HepG2 (cell line): ENCODE results near the gene IKZF5. TPM values are rescaled to one million over a fixed set of nuclear protein-coding genes. Genes with fewer than 3 reads are reported as not detected.

Experiments
- ASH2L ChIP-seq: fragments of 300-600, 200-600 bp; sonication (generic); IDR thresholded peaks from 2 replicates; pipeline ENCODE4 v1.7.0; 2017; ENCODE audit warnings: low read depth, mild to moderate bottlenecking, moderate library complexity, mixed read lengths, low read length; ENCODE audit not compliant: insufficient read length
- EP300 ChIP-seq, 3 experiments: sonication (generic) in 1 of 3; formaldehyde crosslinking in 1 of 3; IDR thresholded peaks; 2 replicates each; pipeline versions ENCODE4 v1.5.1 to v1.6.1; 2011 to 2020; ENCODE audit warnings: low read depth in 2 of 3, low read length in 2 of 3, borderline replicate concordance in 1 of 3, improper control_type of control experiment in 1 of 3, mild to moderate bottlenecking in 1 of 3, missing genetic modification reagents in 1 of 3, moderate library complexity in 1 of 3
- GATAD1 ChIP-seq: IDR thresholded peaks from 2 replicates; pipeline ENCODE4 v1.6.1; 2016; ENCODE audit warnings: missing genetic modification reagents, missing compliant biosample characterization
- HNF4G ChIP-seq, 2 experiments: sonication (generic) in 1 of 2; formaldehyde crosslinking in 1 of 2; IDR thresholded peaks; 2 replicates each; pipeline versions ENCODE4 v1.4.0 to v1.6.1; 2011 to 2020; ENCODE audit warnings: borderline replicate concordance in 2 of 2, low read depth in 2 of 2, mild to moderate bottlenecking in 2 of 2, low read length in 1 of 2, missing genetic modification reagents in 1 of 2, moderate library complexity in 1 of 2
- HNRNPLL ChIP-seq: fragments of 200-400 bp; formaldehyde crosslinking; IDR thresholded peaks from 2 replicates; pipeline ENCODE4 v1.6.1; 2017; ENCODE audit warnings: mild to moderate bottlenecking, low read depth, low read length; ENCODE audit not compliant: poor library complexity, severe bottlenecking
- HOXA5 ChIP-seq: sonication (generic); formaldehyde crosslinking; IDR thresholded peaks from 2 replicates; pipeline ENCODE4 v1.4.0; 2020; ENCODE audit warnings: missing genetic modification reagents
- KDM5A ChIP-seq: fragments of 200-600 bp; sonication (generic); IDR thresholded peaks from 2 replicates; pipeline ENCODE4 v1.7.0; 2018; ENCODE audit warnings: antibody characterized with exemption, mild to moderate bottlenecking, low read length, borderline replicate concordance
- NCOA5 ChIP-seq: sonication (generic); formaldehyde crosslinking; IDR thresholded peaks from 2 replicates; pipeline ENCODE4 v1.4.0; 2020; ENCODE audit warnings: missing genetic modification reagents
- REXO4 ChIP-seq: sonication (generic); formaldehyde crosslinking; IDR thresholded peaks from 2 replicates; pipeline ENCODE4 v1.8.0; 2022; ENCODE audit warnings: missing genetic modification reagents, mild to moderate bottlenecking, borderline replicate concordance
- SALL1 ChIP-seq: sonication (generic); formaldehyde crosslinking; IDR thresholded peaks from 2 replicates; pipeline ENCODE4 v1.8.0; 2022; ENCODE audit warnings: mild to moderate bottlenecking, missing genetic modification reagents
- SRSF1 ChIP-seq: fragments of 200-400 bp; formaldehyde crosslinking; optimal IDR thresholded peaks from 2 replicates; pipeline ENCODE3; 2017; ENCODE audit warnings: mild to moderate bottlenecking, low read depth, low read length, moderate library complexity
- ZBTB20 ChIP-seq: sonication (generic); formaldehyde crosslinking; IDR thresholded peaks from 2 replicates; pipeline ENCODE4 v1.8.1; 2023; ENCODE audit warnings: missing genetic modification reagents, low read depth, mild to moderate bottlenecking, borderline replicate concordance
- ZNF564 ChIP-seq: sonication (generic); formaldehyde crosslinking; IDR thresholded peaks from 2 replicates; pipeline ENCODE4 v1.8.1; 2023; ENCODE audit warnings: mild to moderate bottlenecking, missing genetic modification reagents
- ZNF569 ChIP-seq: sonication (generic); formaldehyde crosslinking; IDR thresholded peaks from 2 replicates; pipeline ENCODE4 v1.5.0; 2020; ENCODE audit warnings: mild to moderate bottlenecking, missing genetic modification reagents, moderate library complexity, borderline replicate concordance
- polyA plus RNA-seq, 8 experiments: library from polyadenylated mRNA; depleted of rRNA in 3 of 8; stranded (reverse) in 7 of 8; unstranded in 1 of 8; fragments of >200 nt; fragmentation: Illumina TruSeq in 4 of 8; extraction: Trizol in 4 of 8; gene quantifications; 2 replicates each; pipeline versions ENCODE4 v1.2.1 to v1.2.3, GENCODE V29; 2011 to 2016; ENCODE audit warnings: low read depth in 4 of 8, missing spikeins in 1 of 8, mixed read lengths in 1 of 8; ENCODE audit not compliant: insufficient read depth in 1 of 8
- total RNA-seq, 5 experiments: library from RNA; depleted of rRNA; stranded (reverse); fragments of >200 nt; fragmentation: Illumina TruSeq; extraction: Trizol; gene quantifications; 2 replicates each; pipeline ENCODE4 v1.2.3, GENCODE V29; 2016; ENCODE audit warnings: low read depth in 1 of 5
- TF ChIP-seq, protein P1 (sequence below): sonication (generic); formaldehyde crosslinking; IDR thresholded peaks from one replicate; pipeline ENCODE4 v1.5.1; 2020; ENCODE audit warnings: mild to moderate bottlenecking, missing genetic modification reagents; ENCODE audit errors: not compliant biosample characterization
- TF ChIP-seq, protein P2 (sequence below), 2 experiments: sonication (generic) in 1 of 2; formaldehyde crosslinking in 1 of 2; IDR thresholded peaks; 2 replicates each; pipeline versions ENCODE4 v1.4.0 to v1.6.1; 2018 to 2020; ENCODE audit warnings: missing genetic modification reagents in 2 of 2, borderline replicate concordance in 1 of 2, low read depth in 1 of 2, mild to moderate bottlenecking in 1 of 2, missing biosample characterization in 1 of 2

Gene IKZF5
- total and polyA plus RNA-seq, 2 of the 13 experiments (the other 11 are each of a cell fraction or from before 2014, with no cell fraction given): 3.7 to 12.0 TPM

DNA sequence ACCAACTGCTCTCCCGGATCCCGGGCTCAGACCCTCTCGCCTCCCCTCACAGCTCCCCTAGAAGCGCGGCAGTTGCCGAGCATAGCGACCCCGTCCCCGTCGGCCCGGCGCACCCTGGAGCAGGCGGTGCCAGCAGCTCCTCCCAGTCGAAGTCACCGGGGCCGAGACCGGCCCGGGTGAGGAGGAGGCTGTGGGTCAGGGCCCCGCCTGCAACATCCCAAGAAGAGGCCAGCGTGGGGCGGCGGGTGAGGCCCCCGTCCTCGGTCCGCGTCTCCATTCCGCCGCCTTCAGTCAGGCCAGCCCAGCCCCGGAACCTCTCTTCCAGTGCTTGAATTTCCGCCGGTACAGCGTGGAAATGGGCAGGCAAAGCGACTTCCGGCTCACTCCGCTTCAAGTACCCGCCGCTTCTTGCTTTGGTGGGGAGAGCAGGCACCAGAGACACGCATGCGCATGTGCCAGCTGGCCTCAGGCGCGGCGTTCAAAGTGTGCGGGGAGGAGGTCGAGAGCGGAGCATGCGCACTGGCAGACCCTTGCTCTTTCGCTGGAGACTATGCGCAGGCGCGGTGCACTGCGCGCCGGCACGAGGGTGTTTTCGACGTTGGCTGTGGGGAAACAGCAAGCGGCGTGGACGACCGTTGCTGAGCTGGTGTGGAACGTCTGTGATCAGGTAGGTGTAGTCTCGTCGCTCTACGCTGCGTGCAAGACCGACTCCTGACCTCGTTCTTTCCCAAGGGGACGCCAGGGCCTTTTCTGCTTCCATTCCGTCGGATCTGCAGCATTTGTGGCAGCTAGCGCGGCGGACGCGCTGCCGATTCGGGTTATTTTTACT, 54.5 kb downstream of the IKZF5 start, which contains the start of gene C10orf88 (continued):
- TF ChIP-seq KDM5A (peak; percentile 92), SALL1 (CRISPR knock-in tag) (peak; percentile 95), SRSF1 (peak; percentile 95), NCOA5 (CRISPR knock-in tag) (no peak), ZBTB20 (CRISPR knock-in tag) (peak; percentile 93; the same call in 1 of the 2 replicates), ASH2L (peak; percentile 95), ZNF564 (CRISPR knock-in tag) (peak; percentile 88), REXO4 (CRISPR knock-in tag) (peak; percentile 48; the same call in 1 of the 2 replicates), ZNF569 (CRISPR knock-in tag) (peak; percentile 95), HOXA5 (CRISPR knock-in tag) (peak; percentile 94), GATAD1 (CRISPR knock-in tag) (peak; percentile 96), EP300 (IDR thresholded peaks at IDR 0.05; ENCODE audit: low read depth in 2 of 2, low read length in 2 of 2) (0 out of 4 replicates have a peak, but pooled peaks of 1 of the 2 experiments have one; percentile 14), EP300 (CRISPR knock-in tag; IDR thresholded peaks at IDR 0.05; ENCODE audit: borderline replicate concordance) (peak; percentile 63), HNF4G (IDR thresholded peaks at IDR 0.05; ENCODE audit: borderline replicate concordance, low read depth, low read length) (no peak), HNF4G (CRISPR knock-in tag; IDR thresholded peaks at IDR 0.05; ENCODE audit: borderline replicate concordance, low read depth) (no peak), HNRNPLL (peak; percentile 80)
- TF ChIP-seq, protein P1, sequence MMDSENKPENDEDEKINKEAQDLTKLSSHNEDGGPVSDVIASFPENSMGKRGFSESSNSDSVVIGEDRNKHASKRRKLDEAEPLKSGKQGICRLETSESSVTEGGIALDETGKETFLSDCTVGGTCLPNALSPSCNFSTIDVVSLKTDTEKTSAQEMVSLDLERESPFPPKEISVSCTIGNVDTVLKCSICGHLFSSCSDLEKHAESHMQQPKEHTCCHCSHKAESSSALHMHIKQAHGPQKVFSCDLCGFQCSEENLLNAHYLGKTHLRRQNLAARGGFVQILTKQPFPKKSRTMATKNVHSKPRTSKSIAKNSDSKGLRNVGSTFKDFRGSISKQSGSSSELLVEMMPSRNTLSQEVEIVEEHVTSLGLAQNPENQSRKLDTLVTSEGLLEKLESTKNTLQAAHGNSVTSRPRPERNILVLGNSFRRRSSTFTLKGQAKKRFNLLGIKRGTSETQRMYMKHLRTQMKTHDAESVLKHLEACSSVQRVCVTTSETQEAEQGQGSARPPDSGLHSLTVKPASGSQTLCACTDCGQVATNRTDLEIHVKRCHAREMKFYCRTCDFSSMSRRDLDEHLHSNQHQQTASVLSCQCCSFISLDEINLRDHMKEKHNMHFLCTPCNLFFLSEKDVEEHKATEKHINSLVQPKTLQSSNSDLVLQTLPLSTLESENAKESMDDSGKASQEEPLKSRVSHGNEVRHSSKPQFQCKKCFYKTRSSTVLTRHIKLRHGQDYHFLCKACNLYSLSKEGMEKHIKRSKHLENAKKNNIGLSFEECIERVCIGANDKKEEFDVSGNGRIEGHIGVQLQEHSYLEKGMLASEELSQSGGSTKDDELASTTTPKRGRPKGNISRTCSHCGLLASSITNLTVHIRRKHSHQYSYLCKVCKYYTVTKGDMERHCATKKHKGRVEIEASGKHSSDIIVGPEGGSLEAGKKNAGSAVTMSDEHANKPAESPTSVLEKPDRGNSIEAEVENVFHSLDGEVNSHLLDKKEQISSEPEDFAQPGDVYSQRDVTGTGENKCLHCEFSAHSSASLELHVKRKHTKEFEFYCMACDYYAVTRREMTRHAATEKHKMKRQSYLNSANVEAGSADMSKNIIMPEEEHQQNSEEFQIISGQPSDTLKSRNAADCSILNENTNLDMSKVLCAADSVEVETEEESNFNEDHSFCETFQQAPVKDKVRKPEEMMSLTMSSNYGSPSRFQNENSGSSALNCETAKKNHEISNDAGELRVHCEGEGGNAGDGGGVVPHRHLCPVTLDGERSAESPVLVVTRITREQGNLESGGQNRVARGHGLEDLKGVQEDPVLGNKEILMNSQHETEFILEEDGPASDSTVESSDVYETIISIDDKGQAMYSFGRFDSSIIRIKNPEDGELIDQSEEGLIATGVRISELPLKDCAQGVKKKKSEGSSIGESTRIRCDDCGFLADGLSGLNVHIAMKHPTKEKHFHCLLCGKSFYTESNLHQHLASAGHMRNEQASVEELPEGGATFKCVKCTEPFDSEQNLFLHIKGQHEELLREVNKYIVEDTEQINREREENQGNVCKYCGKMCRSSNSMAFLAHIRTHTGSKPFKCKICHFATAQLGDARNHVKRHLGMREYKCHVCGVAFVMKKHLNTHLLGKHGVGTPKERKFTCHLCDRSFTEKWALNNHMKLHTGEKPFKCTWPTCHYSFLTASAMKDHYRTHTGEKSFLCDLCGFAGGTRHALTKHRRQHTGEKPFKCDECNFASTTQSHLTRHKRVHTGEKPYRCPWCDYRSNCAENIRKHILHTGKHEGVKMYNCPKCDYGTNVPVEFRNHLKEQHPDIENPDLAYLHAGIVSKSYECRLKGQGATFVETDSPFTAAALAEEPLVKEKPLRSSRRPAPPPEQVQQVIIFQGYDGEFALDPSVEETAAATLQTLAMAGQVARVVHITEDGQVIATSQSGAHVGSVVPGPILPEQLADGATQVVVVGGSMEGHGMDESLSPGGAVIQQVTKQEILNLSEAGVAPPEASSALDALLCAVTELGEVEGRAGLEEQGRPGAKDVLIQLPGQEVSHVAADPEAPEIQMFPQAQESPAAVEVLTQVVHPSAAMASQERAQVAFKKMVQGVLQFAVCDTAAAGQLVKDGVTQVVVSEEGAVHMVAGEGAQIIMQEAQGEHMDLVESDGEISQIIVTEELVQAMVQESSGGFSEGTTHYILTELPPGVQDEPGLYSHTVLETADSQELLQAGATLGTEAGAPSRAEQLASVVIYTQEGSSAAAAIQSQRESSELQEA (CRISPR knock-in tag): peak; percentile 95
- TF ChIP-seq, protein P2, sequence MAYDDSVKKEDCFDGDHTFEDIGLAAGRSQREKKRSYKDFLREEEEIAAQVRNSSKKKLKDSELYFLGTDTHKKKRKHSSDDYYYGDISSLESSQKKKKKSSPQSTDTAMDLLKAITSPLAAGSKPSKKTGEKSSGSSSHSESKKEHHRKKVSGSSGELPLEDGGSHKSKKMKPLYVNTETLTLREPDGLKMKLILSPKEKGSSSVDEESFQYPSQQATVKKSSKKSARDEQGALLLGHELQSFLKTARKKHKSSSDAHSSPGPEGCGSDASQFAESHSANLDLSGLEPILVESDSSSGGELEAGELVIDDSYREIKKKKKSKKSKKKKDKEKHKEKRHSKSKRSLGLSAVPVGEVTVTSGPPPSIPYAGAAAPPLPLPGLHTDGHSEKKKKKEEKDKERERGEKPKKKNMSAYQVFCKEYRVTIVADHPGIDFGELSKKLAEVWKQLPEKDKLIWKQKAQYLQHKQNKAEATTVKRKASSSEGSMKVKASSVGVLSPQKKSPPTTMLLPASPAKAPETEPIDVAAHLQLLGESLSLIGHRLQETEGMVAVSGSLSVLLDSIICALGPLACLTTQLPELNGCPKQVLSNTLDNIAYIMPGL (CRISPR knock-in tag; IDR thresholded peaks at IDR 0.05; ENCODE audit: borderline replicate concordance in 1 of 2, low read depth in 1 of 2): peak; percentile 91 to 97
